Activated CD4-positive, alpha-beta T cell treated with anti-CD3 and anti-CD28 coated beads, Interleukin-2, amount 10 ng/mL, durations not matched to agents 7 days and 5 days (primary cell): ENCODE data around the gene BRCA2. TPM values are rescaled to one million over a fixed set of nuclear protein-coding genes. Genes with fewer than 3 reads are reported as not detected.
A peak's percentile ranks its signal among the peaks of the same experiment; 100 is the strongest.
"Not testable (repeated sequence)": the region's sequence is repeated elsewhere in the genome, so short reads cannot be mapped to it uniquely, and the experiment has no call there.

Source experiments
- CTCF ChIA-PET: fragments of 350-600 bp; sonication (Branson Sonifier 250); formaldehyde crosslinking; loops from one replicate; lab custom pipeline; 2021; ENCODE audit warnings: antibody characterized with exemption; lab: Charles Lee
- POLR2A ChIA-PET: fragments of 350-600 bp; sonication (Branson Sonifier 250); formaldehyde crosslinking; loops from one replicate; lab custom pipeline; 2021; ENCODE audit warnings: antibody characterized with exemption; lab: Charles Lee
- DNase-seq: peaks from one replicate; pipeline ENCODE4 v3.0.0-alpha.2; 2020
- H3K27ac Mint-ChIP-seq: one replicate; pipeline ENCODE4 v1.8.0; 2021; ENCODE audit warnings: mild to moderate bottlenecking, moderate library complexity, mixed read lengths
- H3K27me3 Mint-ChIP-seq: one replicate; pipeline ENCODE4 v1.8.0; 2021; ENCODE audit warnings: mixed read lengths
- H3K36me3 Mint-ChIP-seq: one replicate; pipeline ENCODE4 v1.8.0; 2021; ENCODE audit warnings: low read depth, mixed read lengths
- H3K4me1 Mint-ChIP-seq: one replicate; pipeline ENCODE4 v1.8.0; 2021; ENCODE audit warnings: mixed read lengths
- H3K4me3 Mint-ChIP-seq: one replicate; pipeline ENCODE4 v1.8.0; 2021; ENCODE audit warnings: mild to moderate bottlenecking, moderate library complexity, mixed read lengths
- H3K9me3 Mint-ChIP-seq: one replicate; pipeline ENCODE4 v1.8.0; 2021; ENCODE audit warnings: mixed read lengths
- total RNA-seq, 2 experiments: library from RNA; stranded (reverse); gene quantifications; one replicate each; pipeline ENCODE4 v1.2.3, GENCODE V29; 2021

The BRCA2 gene
- total RNA-seq, 2 experiments from 2014 or later = 26.3 to 33.5 TPM

- Mint-ChIP-seq H3K9me3 (no peaks in the 10 kb centered on the region), H3K27ac (peak overlapping the region; percentile 100), H3K36me3 (peaks cover 33% of the 10 kb centered on the region), H3K4me1 (peaks cover 48% of the 10 kb centered on the region), H3K27me3 (no peaks in the 10 kb centered on the region), H3K4me3 (peak overlapping the region; percentile 89)
- ChIA-PET POLR2A (interaction anchor here (0.9 kb wide), 1 partner anchor 112 kb away, joined by 3 read pairs; the partner anchor contains the start of gene N4BP2L1), CTCF (interaction anchor here (1.1 kb wide), 1 partner anchor 44 kb away, joined by 5 read pairs; no protein-coding TSS in a partner anchor)
- DNase-seq = no peak
Measured at GRCh38 chr13:32316501-32316900, 1.2 kb downstream of the BRCA2 start.

- Mint-ChIP-seq H3K4me1 (peaks cover 48% of the 10 kb centered on the region), H3K9me3 (no peaks in the 10 kb centered on the region), H3K4me3 (no peak overlapping the region), H3K27me3 (no peaks in the 10 kb centered on the region), H3K27ac (no peak overlapping the region), H3K36me3 (peaks cover 43% of the 10 kb centered on the region)
- POLR2A ChIA-PET = no interaction called here
- no peak for DNase-seq
- CTCF ChIA-PET = interaction anchor here (0.6 to 1.2 kb wide), 4 partner anchors 29 to 412 kb away, joined by 3 read pairs; no protein-coding TSS in a partner anchor
Measured at GRCh38 chr13:32317716-32318465, 2.6 kb downstream of the BRCA2 start.

- POLR2A ChIA-PET = no interaction called here
- H3K27ac Mint-ChIP-seq = peak overlapping the region; percentile 14
- no peaks in the 10 kb centered on the region for H3K9me3 Mint-ChIP-seq
- H3K36me3 Mint-ChIP-seq = peaks cover 53% of the 10 kb centered on the region
- H3K27me3 Mint-ChIP-seq = no peaks in the 10 kb centered on the region
- DNase-seq = no peak
- H3K4me1 Mint-ChIP-seq = peaks cover 41% of the 10 kb centered on the region
- CTCF ChIA-PET = interaction anchor here (0.6 to 1.6 kb wide), 2 partner anchors 13 to 652 kb away, joined by 3 to 4 read pairs; no protein-coding TSS in a partner anchor
- H3K4me3 Mint-ChIP-seq = no peak overlapping the region
Measured at GRCh38 chr13:32320528-32320927, 5.2 kb downstream of the BRCA2 start.

GRCh38 chr13:32323912-32324311 lies 8.6 kb downstream of the BRCA2 start:
- ChIA-PET CTCF (no interaction called here), POLR2A (no interaction called here)
- Mint-ChIP-seq H3K4me1 (peaks cover 24% of the 10 kb centered on the region), H3K9me3 (no peaks in the 10 kb centered on the region), H3K4me3 (no peak overlapping the region), H3K36me3 (peaks cover 48% of the 10 kb centered on the region), H3K27me3 (no peaks in the 10 kb centered on the region), H3K27ac (no peak overlapping the region)
- no peak for DNase-seq

- ChIA-PET POLR2A (no interaction called here), CTCF (no interaction called here)
- DNase-seq = no peak
- H3K27me3 Mint-ChIP-seq = no peaks in the 10 kb centered on the region
- H3K27ac Mint-ChIP-seq = no peak overlapping the region
- H3K9me3 Mint-ChIP-seq = no peaks in the 10 kb centered on the region
- H3K36me3 Mint-ChIP-seq = peaks cover 52% of the 10 kb centered on the region
- H3K4me3 Mint-ChIP-seq = no peak overlapping the region
- H3K4me1 Mint-ChIP-seq = peaks cover 2% of the 10 kb centered on the region
Measured at GRCh38 chr13:32330441-32330840, 15.1 kb downstream of the BRCA2 start.

GRCh38 chr13:32334671-32335070 lies 19.4 kb downstream of the BRCA2 start:
- no peak overlapping the region for H3K27ac Mint-ChIP-seq
- peaks cover 2% of the 10 kb centered on the region for H3K4me1 Mint-ChIP-seq
- POLR2A ChIA-PET = no interaction called here
- no peaks in the 10 kb centered on the region for H3K27me3 Mint-ChIP-seq
- DNase-seq = no peak
- no peak overlapping the region for H3K4me3 Mint-ChIP-seq
- peaks cover 78% of the 10 kb centered on the region for H3K36me3 Mint-ChIP-seq
- peaks cover 10% of the 10 kb centered on the region for H3K9me3 Mint-ChIP-seq
- CTCF ChIA-PET = interaction anchor here (0.6 kb wide), 1 partner anchor 303 kb away, joined by 3 read pairs; no protein-coding TSS in a partner anchor

- Mint-ChIP-seq H3K9me3 (peaks cover 17% of the 10 kb centered on the region), H3K4me1 (no peaks in the 10 kb centered on the region), H3K36me3 (peaks cover 43% of the 10 kb centered on the region), H3K27ac (no peak overlapping the region), H3K27me3 (no peaks in the 10 kb centered on the region), H3K4me3 (no peak overlapping the region)
- ChIA-PET CTCF (no interaction called here), POLR2A (no interaction called here)
- DNase-seq = no peak
Measured at GRCh38 chr13:32340914-32341313, 25.6 kb downstream of the BRCA2 start.

- Mint-ChIP-seq H3K4me1 (peaks cover 23% of the 10 kb centered on the region), H3K36me3 (peaks cover 40% of the 10 kb centered on the region), H3K4me3 (no peak overlapping the region), H3K27me3 (no peaks in the 10 kb centered on the region), H3K27ac (peak overlapping the region; percentile 42), H3K9me3 (no peaks in the 10 kb centered on the region)
- no peak for DNase-seq
- ChIA-PET CTCF (interaction anchor here (0.7 kb wide), 1 partner anchor 29 kb away, joined by 3 read pairs; no protein-coding TSS in a partner anchor), POLR2A (interaction anchor here (0.6 kb wide), 1 partner anchor 121 kb away, joined by 7 read pairs; no protein-coding TSS in a partner anchor)
Measured at GRCh38 chr13:32347651-32348050, 32.3 kb downstream of the BRCA2 start.

- POLR2A ChIA-PET, H3K9me3 Mint-ChIP-seq, H3K27ac Mint-ChIP-seq, H3K4me3 Mint-ChIP-seq, DNase-seq, H3K27me3 Mint-ChIP-seq: not testable (repeated sequence)
- peaks cover 39% of the 10 kb centered on the region for H3K36me3 Mint-ChIP-seq
- CTCF ChIA-PET = interaction anchor here (1.2 to 1.3 kb wide), 2 partner anchors 11 to 13 kb away, joined by 3 read pairs; no protein-coding TSS in a partner anchor
- H3K4me1 Mint-ChIP-seq = peaks cover 23% of the 10 kb centered on the region
Measured at GRCh38 chr13:32350839-32351441, 35.6 kb downstream of the BRCA2 start.

GRCh38 chr13:32354040-32354439 lies 38.7 kb downstream of the BRCA2 start:
- H3K4me1 Mint-ChIP-seq = peaks cover 13% of the 10 kb centered on the region
- H3K9me3 Mint-ChIP-seq = no peaks in the 10 kb centered on the region
- H3K4me3 Mint-ChIP-seq = no peak overlapping the region
- H3K36me3 Mint-ChIP-seq = peaks cover 34% of the 10 kb centered on the region
- POLR2A ChIA-PET = no interaction called here
- CTCF ChIA-PET = no interaction called here
- DNase-seq = no peak
- H3K27me3 Mint-ChIP-seq = no peaks in the 10 kb centered on the region
- no peak overlapping the region for H3K27ac Mint-ChIP-seq

GRCh38 chr13:32355935-32356334 lies 40.6 kb downstream of the BRCA2 start:
- H3K27me3 Mint-ChIP-seq, H3K27ac Mint-ChIP-seq, H3K4me3 Mint-ChIP-seq, CTCF ChIA-PET, POLR2A ChIA-PET, H3K9me3 Mint-ChIP-seq, DNase-seq, H3K4me1 Mint-ChIP-seq: not testable (repeated sequence)
- H3K36me3 Mint-ChIP-seq = peaks cover 29% of the 10 kb centered on the region

- DNase-seq = no peak
- Mint-ChIP-seq H3K4me1 (no peaks in the 10 kb centered on the region), H3K9me3 (no peaks in the 10 kb centered on the region), H3K4me3 (no peak overlapping the region), H3K27me3 (no peaks in the 10 kb centered on the region), H3K36me3 (peaks cover 46% of the 10 kb centered on the region), H3K27ac (no peak overlapping the region)
- CTCF ChIA-PET = interaction anchor here (1.0 to 1.5 kb wide), 2 partner anchors 11 to 25 kb away, joined by 3 read pairs; no protein-coding TSS in a partner anchor
- POLR2A ChIA-PET = no interaction called here
Measured at GRCh38 chr13:32362574-32362973, 47.3 kb downstream of the BRCA2 start.

GRCh38 chr13:32370805-32371204 lies 55.5 kb downstream of the BRCA2 start:
- POLR2A ChIA-PET = no interaction called here
- H3K36me3 Mint-ChIP-seq = peaks cover 49% of the 10 kb centered on the region
- no peak overlapping the region for H3K27ac Mint-ChIP-seq
- no peak overlapping the region for H3K4me3 Mint-ChIP-seq
- H3K9me3 Mint-ChIP-seq = peaks cover 4% of the 10 kb centered on the region
- H3K27me3 Mint-ChIP-seq = no peaks in the 10 kb centered on the region
- no peak for DNase-seq
- peaks cover 2% of the 10 kb centered on the region for H3K4me1 Mint-ChIP-seq
- CTCF ChIA-PET = interaction anchor here (0.5 kb wide), 1 partner anchor 34 kb away, joined by 3 read pairs; no protein-coding TSS in a partner anchor
